NCI-H128 (cell line): ENCODE results near the gene PDGFA.

ENCODE experiments used
- DNase-seq: peaks from one replicate; lab custom pipeline; 2025; ENCODE audit not compliant: unreplicated experiment; lab: John Stamatoyannopoulos, UW

The PDGFA gene

DNA sequence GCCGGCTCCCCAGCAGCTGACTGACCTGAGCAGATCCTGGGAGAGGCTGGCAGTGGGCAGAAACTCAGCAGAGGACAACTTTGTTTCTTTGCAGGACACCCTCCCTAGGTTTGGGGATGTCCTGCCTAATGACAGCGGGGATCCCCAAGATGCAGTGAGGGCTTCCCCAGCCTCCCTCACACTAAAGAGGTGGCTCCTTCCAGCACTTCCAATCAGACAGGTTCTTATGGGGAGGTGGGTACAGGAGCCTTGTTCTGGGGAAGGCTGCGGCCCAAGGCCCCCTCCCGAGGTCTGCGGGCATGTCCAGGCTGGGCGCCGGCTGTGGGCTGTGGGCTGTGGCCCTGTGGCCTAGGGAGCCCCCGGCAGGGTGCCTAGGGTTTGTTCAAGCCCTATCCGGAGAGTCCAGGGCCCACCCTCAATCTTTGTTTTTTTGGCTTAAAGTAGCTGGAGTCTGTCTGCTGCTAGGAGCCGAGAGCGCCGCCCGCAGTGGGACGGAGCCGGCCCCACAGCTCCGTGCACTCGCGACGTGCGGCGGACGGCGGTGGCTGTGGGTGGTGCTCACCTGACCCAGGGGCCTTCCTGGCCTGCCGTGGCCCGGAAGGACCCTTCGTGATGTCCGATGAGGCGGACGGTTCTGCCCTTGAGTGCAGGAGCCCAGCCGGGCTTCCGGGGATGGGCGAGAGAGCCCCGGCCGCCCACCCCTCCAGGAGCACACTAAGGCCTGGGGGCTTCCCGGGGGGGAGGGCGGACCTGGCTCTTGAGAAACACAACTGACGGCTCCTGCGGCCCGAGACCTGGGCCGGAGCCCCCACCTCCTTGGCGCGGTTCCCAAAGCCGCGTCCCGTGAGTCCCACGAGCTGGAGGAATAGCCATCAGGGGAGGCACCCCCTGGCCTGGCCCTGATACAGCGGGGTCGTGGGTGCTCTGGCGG, 57.2 kb downstream of the PDGFA start:
- no peak for DNase-seq

GRCh38 chr7:461453-462172, 58.0 kb downstream of the PDGFA start:
- DNase-seq = no peak

GRCh38 chr7:461117-461452, 58.6 kb downstream of the PDGFA start:
- DNase-seq = no peak

GRCh38 chr7:460374-461116, 59.1 kb downstream of the PDGFA start:
- no peak for DNase-seq

- DNase-seq = no peak
Measured at GRCh38 chr7:459584-460373, 59.9 kb downstream of the PDGFA start.

GRCh38 chr7:458511-459245, 61.0 kb downstream of the PDGFA start:
- DNase-seq = no peak

GRCh38 chr7:457814-458510, 61.7 kb downstream of the PDGFA start:
- DNase-seq = no peak

DNA sequence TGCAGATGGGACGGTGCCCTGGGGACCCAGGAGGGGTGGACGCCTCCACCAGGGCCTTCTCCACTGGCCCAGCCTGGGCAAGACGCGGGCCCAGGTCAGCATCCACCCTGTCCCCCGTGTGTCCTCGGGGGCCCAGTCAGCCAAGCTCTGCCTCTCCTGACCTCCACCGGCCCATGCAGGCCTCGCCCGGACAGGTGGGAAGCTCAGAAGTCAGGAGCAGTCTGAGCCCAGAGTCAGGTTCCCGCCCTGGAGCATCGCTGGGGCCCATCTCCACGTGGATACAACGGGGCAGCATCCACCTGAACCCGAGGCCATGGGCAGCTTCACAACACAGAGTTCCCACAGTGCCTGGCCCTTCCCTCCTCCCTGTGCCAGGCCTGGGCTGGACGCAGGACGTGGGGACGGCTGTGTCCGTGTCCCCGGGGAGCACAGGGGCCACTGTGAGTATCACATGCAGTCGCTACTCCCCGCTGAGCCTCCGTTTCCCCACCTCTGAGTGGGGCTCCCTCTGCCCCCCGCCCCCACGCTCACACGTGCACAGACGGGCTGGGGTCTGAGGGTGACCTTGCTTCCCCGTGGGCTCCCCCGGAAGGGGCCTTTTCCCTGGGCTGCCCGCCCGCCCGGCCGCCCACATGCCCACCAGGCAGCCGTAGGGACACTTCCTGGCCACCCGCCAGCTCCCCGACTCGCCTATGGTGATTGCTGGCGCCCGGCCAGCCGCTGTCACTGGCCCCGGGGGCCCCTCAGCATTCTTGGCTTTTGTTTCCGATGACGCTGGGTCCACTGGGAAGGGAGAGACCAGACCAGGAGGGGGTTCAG, 64.3 kb downstream of the PDGFA start:
- no peak for DNase-seq

GRCh38 chr7:454356-455109, 65.1 kb downstream of the PDGFA start:
- no peak for DNase-seq

DNA sequence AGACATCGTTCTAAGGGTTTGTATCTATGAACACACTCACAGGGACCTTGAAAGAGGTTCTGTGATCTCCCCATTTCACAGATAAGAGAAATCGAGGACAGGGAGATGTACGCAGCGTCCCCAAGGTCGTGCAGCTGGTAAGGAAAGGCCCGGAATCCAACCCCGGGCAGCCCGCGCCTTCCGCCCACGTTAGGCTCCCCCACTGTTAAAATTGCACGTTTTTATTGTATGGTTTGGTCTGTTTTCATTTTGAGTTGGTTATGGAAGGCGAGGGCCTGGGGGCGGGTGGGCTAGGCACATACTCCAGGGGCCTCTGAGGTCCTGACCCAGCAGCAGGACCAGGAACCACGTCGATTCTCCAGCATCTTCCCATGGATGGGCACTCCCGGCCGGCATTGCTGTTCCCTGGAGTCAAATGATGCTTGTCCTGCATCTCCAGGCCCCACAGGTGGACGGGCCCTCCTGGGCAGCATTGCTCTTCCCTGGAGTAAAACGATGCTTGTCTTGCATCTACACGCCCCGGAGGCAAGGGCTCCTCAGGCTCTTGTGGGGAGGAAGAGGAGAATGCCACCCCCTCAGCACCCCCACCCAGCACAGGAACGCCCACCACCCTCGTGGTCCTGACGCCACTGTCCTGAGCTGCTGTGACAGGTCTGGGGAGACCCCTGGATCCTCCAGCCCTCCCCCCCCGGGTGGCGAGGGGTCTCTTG, 65.9 kb downstream of the PDGFA start:
- DNase-seq = no peak

DNA sequence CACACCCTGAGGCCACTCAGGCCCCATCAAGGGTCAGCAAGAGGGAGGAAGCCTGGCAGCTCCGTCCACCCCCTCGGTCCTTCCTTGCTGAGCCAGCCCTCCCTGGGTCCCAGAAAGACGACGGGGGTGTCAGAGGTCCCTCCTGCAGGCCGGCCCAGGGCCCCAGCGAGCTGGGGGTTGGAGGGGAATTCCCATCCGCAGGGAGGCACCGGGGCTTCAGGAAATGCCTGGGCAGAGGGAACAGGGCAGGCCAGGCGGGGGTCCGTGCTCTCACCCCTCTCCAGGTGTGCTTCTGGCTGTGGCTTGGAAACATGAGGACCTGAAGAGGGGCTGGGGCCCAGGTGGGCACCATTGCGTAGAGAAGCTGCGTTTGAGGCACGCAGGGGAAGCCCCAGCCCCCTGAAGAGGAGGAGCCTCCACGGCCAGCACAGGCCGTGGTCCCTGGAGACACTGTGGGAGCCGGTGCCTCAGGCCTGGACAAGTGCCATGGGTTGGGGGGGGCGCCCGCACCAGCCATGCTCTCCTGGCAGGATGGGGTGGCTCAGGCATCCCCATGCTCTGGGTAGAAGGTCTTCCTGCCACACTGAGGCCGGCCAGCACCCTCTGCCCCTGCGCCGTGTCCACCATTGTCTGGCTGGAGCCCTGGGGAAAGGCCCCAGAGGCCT, 66.7 kb downstream of the PDGFA start:
- DNase-seq = no peak

GRCh38 chr7:452226-452751, 67.4 kb downstream of the PDGFA start:
- no peak for DNase-seq

DNA sequence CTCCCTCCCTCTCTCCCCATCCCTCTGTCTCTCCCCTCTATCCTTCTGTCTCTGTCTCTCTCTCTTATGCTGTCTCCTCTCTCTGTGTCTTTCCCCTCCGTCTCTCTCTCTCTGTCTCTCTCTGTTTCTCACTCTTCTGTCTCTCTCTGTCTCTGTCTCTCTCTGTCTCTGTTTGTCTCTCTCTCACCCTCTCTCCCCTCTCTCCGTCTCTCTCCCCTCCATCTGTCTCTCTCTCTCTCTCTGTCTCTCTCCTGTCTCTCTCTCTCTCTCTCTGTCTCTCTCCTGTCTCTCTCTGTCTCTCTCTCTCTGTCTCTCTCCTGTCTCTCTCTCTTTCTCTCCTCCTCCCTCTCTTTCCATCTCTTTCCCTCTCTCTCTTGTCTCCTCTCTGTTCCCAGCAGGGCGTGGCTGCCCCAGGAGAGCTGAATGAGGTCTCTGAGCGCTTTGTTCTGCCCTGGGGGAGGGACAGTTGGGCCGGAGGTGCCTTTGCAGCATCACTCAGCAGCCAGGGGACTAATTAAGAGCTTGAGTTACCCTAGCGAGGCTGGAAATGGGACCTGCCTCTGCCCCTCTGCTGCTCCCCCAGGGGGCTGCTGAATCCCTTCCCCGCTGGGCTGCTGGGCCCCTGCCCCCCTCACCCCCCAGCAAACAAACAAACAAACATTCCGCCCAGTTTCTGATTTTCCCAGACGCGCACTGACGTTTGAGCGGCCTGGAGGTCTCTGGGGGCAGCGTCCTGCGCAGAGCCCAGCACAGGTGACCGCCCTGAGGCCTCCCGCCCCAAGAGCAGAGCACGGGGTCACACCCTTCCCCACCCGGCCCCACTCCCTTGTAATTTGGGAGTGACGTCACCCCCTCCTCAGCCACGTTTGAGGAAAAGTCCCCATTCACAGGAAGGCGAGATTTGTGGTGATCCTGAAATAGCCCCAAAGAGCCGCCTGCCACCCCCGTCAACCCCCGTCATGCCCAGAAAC, 68.1 kb downstream of the PDGFA start:
- DNase-seq = no peak

DNA sequence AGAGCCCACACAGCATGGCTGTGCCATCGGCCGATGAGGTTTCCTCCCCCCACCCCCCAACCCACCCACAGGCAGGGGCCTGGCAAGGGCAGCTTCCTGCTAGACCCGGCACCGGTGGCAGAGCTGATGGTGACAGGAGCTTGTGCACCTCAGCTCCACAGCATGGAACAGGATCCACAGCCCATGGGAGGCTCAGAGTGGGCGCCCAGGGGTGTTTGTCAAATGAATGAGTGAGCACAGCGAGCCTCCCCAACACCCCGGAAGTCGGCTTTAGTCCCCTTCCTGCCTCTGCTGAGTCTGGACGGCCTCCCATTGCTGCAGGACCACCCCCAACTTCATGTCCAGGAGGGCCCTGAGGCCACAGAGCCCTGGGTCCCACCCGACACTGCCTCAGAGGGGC, 68.9 kb downstream of the PDGFA start:
- DNase-seq = no peak

GRCh38 chr7:450036-450435, 69.6 kb downstream of the PDGFA start:
- DNase-seq = no peak
